IPS-18a (cell line): Measurements from ENCODE around the gene PLGLB1.
"Not testable (repeated sequence)": the region's sequence is repeated elsewhere in the genome, so short reads cannot be mapped to it uniquely, and the experiment has no call there.

Experiments used
- H3K27ac ChIP-seq: one replicate; pipeline ENCODE4 v1.5.1; 2013; ENCODE audit warnings: low read length
- H3K27me3 ChIP-seq: one replicate; pipeline ENCODE4 v1.6.1; 2013; ENCODE audit warnings: mild to moderate bottlenecking, low read length; ENCODE audit not compliant: control insufficient read depth, insufficient read depth
- H3K36me3 ChIP-seq: one replicate; pipeline ENCODE4 v1.6.1; 2013; ENCODE audit warnings: low read depth, low read length; ENCODE audit not compliant: control insufficient read depth
- H3K4me1 ChIP-seq: one replicate; pipeline ENCODE4 v1.6.1; 2013; ENCODE audit warnings: low read depth, low read length; ENCODE audit not compliant: control insufficient read depth
- H3K4me3 ChIP-seq: one replicate; pipeline ENCODE4 v1.5.1; 2013; ENCODE audit warnings: low read length
- H3K9ac ChIP-seq: one replicate; pipeline ENCODE4 v1.6.1; 2013; ENCODE audit warnings: mild to moderate bottlenecking, low read length, moderate library complexity
- H3K9me3 ChIP-seq: one replicate; pipeline ENCODE4 v1.6.1; 2013; ENCODE audit warnings: low read depth, low read length; ENCODE audit not compliant: control insufficient read depth

PLGLB1 gene

DNA sequence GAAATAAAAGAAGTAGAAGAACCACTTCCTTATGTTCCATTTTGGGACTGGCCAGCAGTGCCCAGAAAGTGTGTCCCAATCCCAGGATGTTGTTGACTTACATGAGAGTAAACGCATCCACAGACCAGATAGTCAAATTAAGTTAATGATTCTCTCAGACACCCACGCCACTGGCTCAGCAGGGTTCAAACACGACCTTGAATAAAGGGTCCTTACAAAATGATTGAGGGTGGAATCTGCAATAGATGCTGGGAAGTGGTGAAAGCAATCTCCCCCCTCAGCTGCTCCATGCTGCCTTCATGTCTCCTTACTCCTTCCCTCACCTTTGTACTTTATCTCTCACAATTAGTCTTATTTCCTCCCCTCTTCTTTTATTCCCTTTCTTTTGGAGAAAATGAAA is at the start of gene PLGLB1:
Gene PLGLB1, minus strand, starts transcription at position 101 of the 400 bp plus-strand sequence. Its CDS starts 61 bp downstream, at position 40.
- not testable (repeated sequence) for H3K36me3 ChIP-seq, H3K4me1 ChIP-seq, H3K9me3 ChIP-seq, H3K4me3 ChIP-seq, H3K9ac ChIP-seq, H3K27me3 ChIP-seq, H3K27ac ChIP-seq

DNA sequence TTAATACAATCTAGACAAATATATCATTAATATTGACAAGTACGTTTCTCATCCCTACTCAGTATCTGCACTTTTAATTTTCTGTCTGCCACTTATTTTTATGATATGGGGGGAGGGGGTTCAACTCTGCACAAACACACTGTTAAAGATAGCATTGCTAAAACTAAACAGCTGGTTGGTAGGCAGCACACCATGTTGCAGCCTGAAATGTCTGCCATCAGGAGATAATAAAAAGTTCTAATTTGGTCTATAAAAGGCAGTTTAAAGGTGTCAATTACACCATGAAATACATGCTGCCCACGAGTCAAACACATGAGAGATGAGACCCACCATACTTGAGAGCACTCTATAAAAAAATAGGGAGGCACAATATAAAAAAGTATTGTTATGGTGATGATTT is 42.7 kb upstream of the PLGLB1 start:
- not testable (repeated sequence) for H3K9ac ChIP-seq, H3K27ac ChIP-seq, H3K9me3 ChIP-seq, H3K4me1 ChIP-seq, H3K27me3 ChIP-seq, H3K36me3 ChIP-seq, H3K4me3 ChIP-seq

DNA sequence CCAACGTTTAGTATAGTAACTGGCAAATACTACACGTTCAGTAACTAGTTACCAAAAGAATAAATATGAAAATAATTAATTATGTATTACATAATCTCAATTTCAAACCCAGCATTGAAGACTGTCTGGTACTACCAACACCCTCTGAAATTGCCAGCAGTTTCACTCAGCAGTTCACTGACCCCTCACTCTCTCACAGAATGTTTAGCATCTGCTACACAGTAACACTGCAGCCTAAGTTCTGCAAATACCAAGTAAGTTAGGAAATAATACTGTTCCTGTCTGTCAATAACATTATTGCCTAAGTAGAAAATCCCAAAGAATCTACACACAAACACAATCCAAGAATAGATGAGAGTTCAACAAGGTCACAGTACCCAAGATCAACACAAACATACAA is 41.8 kb upstream of the PLGLB1 start:
- not testable (repeated sequence) for H3K4me3 ChIP-seq, H3K9ac ChIP-seq, H3K36me3 ChIP-seq

DNA sequence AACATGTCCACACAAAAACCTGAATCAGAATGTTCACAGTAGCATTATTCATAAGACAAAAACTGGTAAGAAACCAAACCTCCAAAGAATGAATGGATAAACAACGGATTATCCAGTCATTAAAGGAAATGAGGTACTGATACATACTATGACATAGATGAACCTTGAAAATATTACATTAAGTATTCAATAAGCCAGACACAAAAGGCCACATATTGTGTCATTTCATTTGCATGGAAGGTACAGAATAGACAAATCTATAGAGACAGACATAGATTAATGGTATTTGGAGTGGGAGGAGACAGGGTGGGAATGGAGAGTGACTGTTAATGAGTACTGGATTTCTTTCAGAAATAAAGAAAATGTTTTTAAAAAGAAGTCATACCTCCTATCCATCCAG is 39.9 kb upstream of the PLGLB1 start:
- not testable (repeated sequence) for H3K27ac ChIP-seq, H3K27me3 ChIP-seq, H3K4me1 ChIP-seq, H3K9ac ChIP-seq, H3K9me3 ChIP-seq, H3K4me3 ChIP-seq, H3K36me3 ChIP-seq

More for the DNA sequence above, 41.8 kb upstream of the PLGLB1 start:
- not testable (repeated sequence) for H3K27ac ChIP-seq, H3K9me3 ChIP-seq, H3K27me3 ChIP-seq, H3K4me1 ChIP-seq

- H3K36me3 ChIP-seq, H3K27me3 ChIP-seq, H3K4me3 ChIP-seq, H3K27ac ChIP-seq, H3K4me1 ChIP-seq, H3K9me3 ChIP-seq, H3K9ac ChIP-seq: not testable (repeated sequence)
Observed at GRCh38 chr2:87057606-87058005, 36.0 kb upstream of the PLGLB1 start.

- not testable (repeated sequence) for H3K36me3 ChIP-seq, H3K9ac ChIP-seq, H3K9me3 ChIP-seq, H3K4me1 ChIP-seq, H3K27me3 ChIP-seq, H3K4me3 ChIP-seq, H3K27ac ChIP-seq
Observed at GRCh38 chr2:87056843-87057242, 35.2 kb upstream of the PLGLB1 start.

DNA sequence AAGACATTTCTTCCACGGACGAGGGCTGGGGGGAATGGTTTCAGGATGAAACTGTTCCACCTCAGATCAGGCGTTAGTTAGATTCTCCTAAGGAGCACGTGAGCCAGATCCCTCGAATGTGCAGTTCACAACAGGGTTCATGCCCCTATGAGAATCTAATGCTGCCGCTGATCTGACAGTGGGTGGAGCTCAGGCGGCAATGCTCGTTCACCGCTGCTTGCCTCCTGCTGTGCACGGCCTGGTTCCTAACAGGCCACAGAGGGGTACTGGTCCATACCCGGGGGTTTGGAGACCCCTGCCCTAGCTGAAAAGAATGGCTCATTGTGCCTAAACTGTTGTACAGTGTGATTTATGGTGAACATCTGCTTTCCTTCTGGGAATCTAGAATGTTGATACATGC is 34.8 kb upstream of the PLGLB1 start:
- H3K27me3 ChIP-seq, H3K4me1 ChIP-seq, H3K4me3 ChIP-seq, H3K36me3 ChIP-seq, H3K9me3 ChIP-seq, H3K9ac ChIP-seq, H3K27ac ChIP-seq: not testable (repeated sequence)

DNA sequence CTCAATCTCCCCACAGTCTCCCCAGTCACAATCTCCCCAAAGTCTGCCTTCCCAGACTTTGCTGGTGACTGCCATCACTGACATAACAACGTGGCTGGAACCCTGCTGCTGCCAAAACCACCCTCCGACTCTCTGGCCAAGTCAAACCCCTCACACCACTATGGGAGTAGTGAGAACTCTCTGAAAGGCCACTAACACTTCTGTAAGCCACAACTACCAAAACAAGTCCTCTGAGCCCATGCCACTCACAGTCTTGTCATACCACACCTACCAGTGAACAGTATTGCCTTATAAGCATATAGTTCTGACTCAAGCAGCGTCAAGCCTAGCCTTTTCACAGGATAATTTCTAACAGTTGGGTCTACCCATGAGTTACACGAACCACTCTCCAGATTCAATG is 32.7 kb upstream of the PLGLB1 start:
- H3K9ac ChIP-seq, H3K4me1 ChIP-seq, H3K4me3 ChIP-seq, H3K36me3 ChIP-seq, H3K27ac ChIP-seq, H3K9me3 ChIP-seq, H3K27me3 ChIP-seq: not testable (repeated sequence)

- H3K4me1 ChIP-seq, H3K9me3 ChIP-seq, H3K27ac ChIP-seq, H3K4me3 ChIP-seq, H3K36me3 ChIP-seq, H3K9ac ChIP-seq, H3K27me3 ChIP-seq: not testable (repeated sequence)
Observed at GRCh38 chr2:87041321-87041978, 19.8 kb upstream of the PLGLB1 start.

GRCh38 chr2:87028607-87029006 is 7.0 kb upstream of the PLGLB1 start:
- H3K9me3 ChIP-seq, H3K9ac ChIP-seq: not testable (repeated sequence)

GRCh38 chr2:87026816-87027215 is 5.2 kb upstream of the PLGLB1 start:
- H3K4me3 ChIP-seq, H3K36me3 ChIP-seq, H3K9ac ChIP-seq, H3K4me1 ChIP-seq, H3K27me3 ChIP-seq, H3K27ac ChIP-seq, H3K9me3 ChIP-seq: not testable (repeated sequence)

More at GRCh38 chr2:87028607-87029006, 7.0 kb upstream of the PLGLB1 start:
- H3K27ac ChIP-seq, H3K36me3 ChIP-seq, H3K4me3 ChIP-seq, H3K27me3 ChIP-seq, H3K4me1 ChIP-seq: not testable (repeated sequence)

DNA sequence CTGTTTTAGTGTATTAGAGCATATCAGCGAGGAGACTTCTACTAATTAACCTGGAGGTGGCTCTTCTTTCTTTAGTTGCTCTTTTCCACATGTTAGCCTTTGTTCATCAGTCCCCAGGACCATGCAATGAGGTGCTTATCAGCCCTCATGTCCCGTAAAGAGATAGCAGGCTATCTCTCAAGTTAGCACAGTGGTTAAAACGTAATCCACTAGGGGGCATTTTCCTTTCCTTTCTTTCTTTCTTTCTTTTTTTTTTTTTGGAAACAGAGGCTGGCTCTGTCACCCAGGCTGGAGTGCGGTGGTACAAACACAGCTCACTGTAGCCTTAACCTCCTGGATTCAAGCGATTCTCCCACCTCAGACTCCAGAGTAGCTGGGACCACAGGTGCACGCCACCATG is 4.3 kb upstream of the PLGLB1 start:
- H3K4me1 ChIP-seq, H3K4me3 ChIP-seq, H3K9me3 ChIP-seq, H3K27ac ChIP-seq, H3K36me3 ChIP-seq, H3K27me3 ChIP-seq, H3K9ac ChIP-seq: not testable (repeated sequence)
